HG02678 (cell line): ENCODE data around the gene SSTR5.
"Not testable (repeated sequence)": the region's sequence is repeated elsewhere in the genome, so short reads cannot be mapped to it uniquely, and the experiment has no call there.

ENCODE experiments used
- ATAC-seq: cut with Tn5 transposase; IDR thresholded peaks from one replicate; pipeline ENCODE4 v1.9.1; 2021; ENCODE audit warnings: mild to moderate bottlenecking, moderate library complexity; ENCODE audit not compliant: unreplicated experiment

SSTR5 gene

GRCh38 chr16:1089822-1090619 lies 17.5 kb downstream of the SSTR5 start:
- ATAC-seq = no peak

GRCh38 chr16:1090620-1091587 lies 18.4 kb downstream of the SSTR5 start:
- no peak for ATAC-seq

- ATAC-seq = no peak
Observed at GRCh38 chr16:1091992-1092552, 19.5 kb downstream of the SSTR5 start.

- ATAC-seq = not testable (repeated sequence)
Observed at GRCh38 chr16:1092685-1093283, 20.2 kb downstream of the SSTR5 start.

GRCh38 chr16:1093284-1094123 lies 21.0 kb downstream of the SSTR5 start:
- no peak for ATAC-seq

GRCh38 chr16:1094124-1094479 lies 21.6 kb downstream of the SSTR5 start:
- ATAC-seq = no peak

- ATAC-seq = no peak
Observed at GRCh38 chr16:1094601-1095449, 22.3 kb downstream of the SSTR5 start.

- ATAC-seq = no peak
Observed at GRCh38 chr16:1095450-1096168, 23.1 kb downstream of the SSTR5 start.

GRCh38 chr16:1096169-1097082 lies 23.9 kb downstream of the SSTR5 start, which contains the start of gene C1QTNF8:
C1QTNF8 (minus strand) TSS chr16:1096244; CDS start chr16:1094922, 1,322 bp downstream.
- ATAC-seq = no peak

GRCh38 chr16:1097156-1097555 lies 24.6 kb downstream of the SSTR5 start:
- no peak for ATAC-seq

- ATAC-seq = no peak
Observed at GRCh38 chr16:1097800-1098199, 25.3 kb downstream of the SSTR5 start.

- ATAC-seq = no peak
Observed at GRCh38 chr16:1098266-1098991, 25.9 kb downstream of the SSTR5 start.

- ATAC-seq = no peak
Observed at GRCh38 chr16:1099189-1100083, 26.9 kb downstream of the SSTR5 start.

GRCh38 chr16:1100084-1100800 lies 27.7 kb downstream of the SSTR5 start:
- ATAC-seq = no peak

- no peak for ATAC-seq
Observed at GRCh38 chr16:1101133-1101532, 28.6 kb downstream of the SSTR5 start.
